HepG2 (cell line): ENCODE measurements around the gene ARL5C. TPM values are rescaled to one million over a fixed set of nuclear protein-coding genes. Genes with fewer than 3 reads are reported as not detected.
"Not testable (repeated sequence)": the region's sequence is repeated elsewhere in the genome, so short reads cannot be mapped to it uniquely, and the experiment has no call there.

Source experiments
- ATAC-seq: fragments of 200-7000 bp; cut with Tn5 transposase; 3 replicates; pipeline ENCODE4 v1.9.1; 2020; ENCODE audit warnings: mild to moderate bottlenecking, moderate library complexity
- BruUV-seq: library from RNA; stranded (reverse); fragments of 400-500 nt; replicated peaks from 2 replicates; lab custom pipeline; 2021; lab: Mats Ljungman, UMichigan
- CTCF ChIA-PET: fragments of 300-600 bp; formaldehyde crosslinking; extraction: SDS; loops from one replicate; lab custom pipeline; 2021; ENCODE audit warnings: low total read pairs, inconsistent platforms, low intra/inter-chr PET ratio; lab: Yijun Ruan, JAX
- POLR2A ChIA-PET: fragments of 350-600 bp; sonication (Branson Sonifier 250); formaldehyde crosslinking; loops from one replicate; lab custom pipeline; 2020; ENCODE audit warnings: antibody characterized with exemption, inconsistent platforms; lab: Yijun Ruan, JAX
- DNase-seq: peaks from one replicate; pipeline ENCODE4 v3.0.0-alpha.2; 2015; ENCODE audit warnings: low spot score
- FAIRE-seq: peaks from 3 replicates; lab custom pipeline; 2011; peaks lifted over from hg19 to GRCh38; lab: Jason Lieb, UNC
- H2AFZ ChIP-seq: one replicate; pipeline ENCODE4 v1.6.1; 2011; ENCODE audit warnings: low read length, inconsistent platforms
- H3K27ac ChIP-seq: fragments of 300-600 bp; 3 replicates; pipeline ENCODE4 v1.8.0; 2011; ENCODE audit warnings: mixed run types, mild to moderate bottlenecking, mixed read lengths, low read length, inconsistent platforms; ENCODE audit not compliant: insufficient read depth; ENCODE audit errors: extremely low read length
- H3K27me3 ChIP-seq, 2 experiments: fragments of 200-600 bp in 1 of 2; 2 replicates in 1 of 2; 3 replicates in 1 of 2; pipeline versions ENCODE4 v1.6.0 to v1.8.0; 2011; ENCODE audit warnings: low read length in 2 of 2, mild to moderate bottlenecking in 2 of 2, moderate library complexity in 2 of 2, inconsistent platforms in 1 of 2; ENCODE audit not compliant: insufficient read depth in 2 of 2, control insufficient read depth in 1 of 2
- H3K36me3 ChIP-seq, 2 experiments: fragments of 200-600 bp in 1 of 2; replicated peaks in 1 of 2; 2 replicates in 1 of 2; 3 replicates in 1 of 2; pipeline versions ENCODE4 v1.5.1 to v1.8.0; 2011; ENCODE audit warnings: low read length in 2 of 2, inconsistent platforms in 1 of 2; ENCODE audit not compliant: insufficient read depth in 2 of 2, control insufficient read depth in 1 of 2
- H3K4me1 ChIP-seq: 2 replicates; pipeline ENCODE4 v1.5.1; 2012; ENCODE audit warnings: low read length, inconsistent platforms; ENCODE audit not compliant: insufficient read depth
- H3K4me2 ChIP-seq: 2 replicates; pipeline ENCODE4 v1.6.0; 2011; ENCODE audit warnings: low read depth, low read length, inconsistent platforms
- H3K4me3 ChIP-seq, 3 experiments: fragments of 200-600 bp in 1 of 3; sonication (generic), shearing (Covaris generic) in 1 of 3; replicated peaks in 1 of 3; 2 replicates each; pipeline ENCODE4 v1.5.1; 2011 to 2016; ENCODE audit warnings: low read length in 3 of 3, inconsistent platforms in 2 of 3, low read depth in 2 of 3, mild to moderate bottlenecking in 2 of 3, control low read depth in 1 of 3, mixed read lengths in 1 of 3; ENCODE audit not compliant: insufficient read depth in 1 of 3
- H3K79me2 ChIP-seq: one replicate; pipeline ENCODE4 v1.6.1; 2011; ENCODE audit warnings: low read length, inconsistent platforms; ENCODE audit not compliant: insufficient read depth
- H3K9ac ChIP-seq: 2 replicates; pipeline ENCODE4 v1.6.0; 2011; ENCODE audit warnings: mild to moderate bottlenecking, low read depth, low read length, inconsistent platforms; ENCODE audit not compliant: insufficient read depth
- H3K9me3 ChIP-seq: 2 replicates; pipeline ENCODE4 v1.5.1; 2012; ENCODE audit warnings: mild to moderate bottlenecking, low read length
- H4K20me1 ChIP-seq: 2 replicates; pipeline ENCODE4 v1.6.0; 2011; ENCODE audit warnings: inconsistent platforms, mild to moderate bottlenecking, low read length, moderate library complexity; ENCODE audit not compliant: insufficient read depth
- CENPT ChIP-seq: sonication (generic); formaldehyde crosslinking; IDR thresholded peaks from 2 replicates; pipeline ENCODE4 v1.8.0; 2022; ENCODE audit warnings: low read depth, mild to moderate bottlenecking, moderate library complexity, missing genetic modification reagents
- DBP ChIP-seq: sonication (generic); formaldehyde crosslinking; IDR thresholded peaks from 2 replicates; pipeline ENCODE4 v1.4.0; 2020; ENCODE audit warnings: missing genetic modification reagents; ENCODE audit errors: not compliant biosample characterization
- HHEX ChIP-seq: IDR thresholded peaks from 2 replicates; pipeline ENCODE4 v1.6.1; 2016; ENCODE audit warnings: control low read depth
- JARID2 ChIP-seq: sonication (generic); formaldehyde crosslinking; IDR thresholded peaks from 2 replicates; pipeline ENCODE4 v1.8.1; 2023; ENCODE audit warnings: missing genetic modification reagents, inconsistent platforms; ENCODE audit not compliant: insufficient replicate concordance
- MAFF ChIP-seq: IDR thresholded peaks from 2 replicates; pipeline ENCODE4 v1.6.1; 2011; ENCODE audit warnings: low read depth, low read length, improper control_type of control experiment
- MAFK ChIP-seq, 2 experiments: IDR thresholded peaks in 1 of 2; conservative IDR thresholded peaks in 1 of 2; 2 replicates each; pipeline ENCODE4 v1.6.1; 2011; ENCODE audit warnings: improper control_type of control experiment in 2 of 2, low read length in 2 of 2
- MXD3 ChIP-seq: IDR thresholded peaks from 2 replicates; pipeline ENCODE4 v1.6.1; 2016; ENCODE audit warnings: mild to moderate bottlenecking, missing biosample characterization, missing genetic modification reagents
- NFYB ChIP-seq: sonication (generic); formaldehyde crosslinking; IDR thresholded peaks from 2 replicates; pipeline ENCODE4 v1.4.0; 2020; ENCODE audit warnings: missing genetic modification reagents
- NFYC ChIP-seq: IDR thresholded peaks from 2 replicates; pipeline ENCODE4 v1.6.1; 2016; ENCODE audit warnings: missing genetic modification reagents, missing compliant biosample characterization
- PAX8 ChIP-seq: sonication (generic); formaldehyde crosslinking; IDR thresholded peaks from 2 replicates; pipeline ENCODE4 v1.8.0; 2022; ENCODE audit warnings: mild to moderate bottlenecking, missing genetic modification reagents, borderline replicate concordance
- SIN3B ChIP-seq: fragments of 150-350 bp; IDR thresholded peaks from 2 replicates; pipeline ENCODE4 v1.6.1; 2014; ENCODE audit warnings: low read length
- SP5 ChIP-seq: IDR thresholded peaks from 2 replicates; pipeline ENCODE4 v1.6.1; 2016; ENCODE audit warnings: low read depth, borderline replicate concordance
- ZNF136 ChIP-seq: sonication (generic); formaldehyde crosslinking; IDR thresholded peaks from 2 replicates; pipeline ENCODE4 v1.8.1; 2022; ENCODE audit warnings: low read depth, mild to moderate bottlenecking, moderate library complexity, missing genetic modification reagents
- ZNF563 ChIP-seq: sonication (generic); formaldehyde crosslinking; IDR thresholded peaks from 2 replicates; pipeline ENCODE4 v1.8.0; 2022; ENCODE audit warnings: mild to moderate bottlenecking, moderate library complexity, missing genetic modification reagents
- ZNF672 ChIP-seq: sonication (generic); formaldehyde crosslinking; IDR thresholded peaks from 2 replicates; pipeline ENCODE4 v1.8.1; 2022; ENCODE audit warnings: missing genetic modification reagents
- ZNF691 ChIP-seq: sonication (generic); formaldehyde crosslinking; IDR thresholded peaks from 2 replicates; pipeline ENCODE4 v1.4.0; 2020; ENCODE audit warnings: missing genetic modification reagents, low read depth, mild to moderate bottlenecking, borderline replicate concordance
- WGBS: methylation state at CpG from one replicate; pipeline ENCODE4 v1.1.6; 2017; ENCODE audit warnings: low lambda C conversion rate; 5-methylcytosine and 5-hydroxymethylcytosine counted together
- in situ Hi-C: cut with HindIII; loops from 2 replicates; pipeline ENCODE4 v1.10.0; 2017; ENCODE audit warnings: low pct_unique_long_range_greater_than_20kb; ENCODE audit not compliant: extremely low pct_ligation_motif_present
- intact Hi-C: fragments of 100-400 bp; cut with micrococcal nuclease; formaldehyde crosslinking; loops from one replicate; pipeline ENCODE4 v1.10.0; 2022; ENCODE audit not compliant: unreplicated experiment
- polyA plus RNA-seq, 8 experiments: library from polyadenylated mRNA; depleted of rRNA in 3 of 8; stranded (reverse) in 7 of 8; unstranded in 1 of 8; fragments of >200 nt; fragmentation: Illumina TruSeq in 4 of 8; extraction: Trizol in 4 of 8; gene quantifications; 2 replicates each; pipeline versions ENCODE4 v1.2.1 to v1.2.3, GENCODE V29; 2011 to 2016; ENCODE audit warnings: low read depth in 4 of 8, missing spikeins in 1 of 8, mixed read lengths in 1 of 8; ENCODE audit not compliant: insufficient read depth in 1 of 8
- total RNA-seq, 5 experiments: library from RNA; depleted of rRNA; stranded (reverse); fragments of >200 nt; fragmentation: Illumina TruSeq; extraction: Trizol; gene quantifications; 2 replicates each; pipeline ENCODE4 v1.2.3, GENCODE V29; 2016; ENCODE audit warnings: low read depth in 1 of 5

Gene ARL5C
- total and polyA plus RNA-seq, 2 of the 13 experiments (the other 11 are each of a cell fraction or from before 2014, with no cell fraction given), result not detected

- no peak for TF ChIP-seq MXD3 (CRISPR knock-in tag)
Observed at GRCh38 chr17:39169101-39169500, 3.1 kb upstream of the ARL5C start (continued).

- in situ Hi-C loops, result loop anchor here (25.0 kb wide), 1 partner anchor 406 kb away; the partner anchor contains the start of gene PSMB3
- H3K4me2 ChIP-seq, ATAC-seq, H2AFZ ChIP-seq, CTCF ChIA-PET, H3K9me3 ChIP-seq, FAIRE-seq, intact Hi-C loops, DNase-seq, H3K27ac ChIP-seq, H3K79me2 ChIP-seq, H4K20me1 ChIP-seq, H3K9ac ChIP-seq, POLR2A ChIA-PET, BruUV-seq, H3K4me3 ChIP-seq, H3K36me3 ChIP-seq: not testable (repeated sequence)
- WGBS, result 65% methylated on average over 10 of the region's 10 CpGs
- Histone ChIP-seq H3K27me3 (peaks cover 4 to 27% of the 10 kb centered on the region in 2 experiments; a peak in 4 of 5 replicates), H3K4me1 (peaks cover 14% of the 10 kb centered on the region; the same call in 1 of the 2 replicates)
- TF ChIP-seq MAFF (0 out of 2 replicates have a peak, but pooled peaks have one; percentile 2), NFYC (CRISPR knock-in tag) (peak; percentile 59; the same call in 1 of the 2 replicates), NFYB (CRISPR knock-in tag) (peak; percentile 50; the same call in 1 of the 2 replicates), MAFK (conservative IDR thresholded peaks at IDR 0.05 in 1 of 2, IDR thresholded peaks at IDR 0.05 in 1 of 2; ENCODE audit: low read length in 2 of 2) (peak in 1 of 2 experiments; percentile 13; a peak in 1 of 4 replicates)
Observed at GRCh38 chr17:39168503-39168902, 2.5 kb upstream of the ARL5C start.

DNA sequence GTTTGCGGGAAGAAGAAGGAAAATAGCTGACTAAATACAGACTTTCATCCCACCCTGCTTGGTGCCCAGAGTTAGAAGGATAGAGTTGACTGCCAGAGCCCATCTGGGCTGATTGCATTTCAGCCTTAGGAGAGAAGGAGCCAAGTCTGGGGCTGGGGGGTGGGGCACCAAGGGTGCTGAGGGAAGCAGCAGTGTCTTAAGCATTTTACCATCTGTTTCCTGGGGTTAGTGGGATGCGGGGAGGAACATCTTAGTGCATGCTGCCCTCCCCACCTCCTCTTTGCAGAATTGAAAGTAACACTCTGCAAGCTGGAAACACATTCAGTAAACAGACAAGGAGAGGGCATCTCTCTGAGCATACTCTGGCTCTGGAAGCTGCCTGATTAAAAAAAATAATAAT, 1.5 kb upstream of the ARL5C start:
- Histone ChIP-seq H2AFZ (no peak overlapping the region), H4K20me1 (no peaks in the 10 kb centered on the region), H3K27me3 (peaks cover 4 to 27% of the 10 kb centered on the region in 2 experiments; a peak in 4 of 5 replicates), H3K9ac (no peak overlapping the region), H3K4me2 (no peak overlapping the region), H3K36me3 (no peaks in the 10 kb centered on the region), H3K27ac (no peak overlapping the region), H3K4me1 (peaks cover 14% of the 10 kb centered on the region; the same call in 1 of the 2 replicates), H3K9me3 (no peaks in the 10 kb centered on the region), H3K4me3 (no peak overlapping the region)
- ChIA-PET POLR2A (interaction anchor here (0.6 kb wide), 1 partner anchor 183 kb away, joined by 3 read pairs; no protein-coding TSS in a partner anchor), CTCF (no interaction called here)
- in situ Hi-C loops (loop anchor here (25.0 kb wide), 1 partner anchor 405 kb away; the partner anchor contains the start of gene PSMB3), intact Hi-C loops (no loop called here)
- WGBS, result 52% methylated on average over 2 of the region's 2 CpGs
- FAIRE-seq, result no peak
- no TSS peak for BruUV-seq
- TF ChIP-seq CENPT (no peak), ZNF672 (CRISPR knock-in tag) (no peak), ZNF691 (no peak), ZNF563 (CRISPR knock-in tag) (no peak), HHEX (CRISPR knock-in tag) (no peak), DBP (CRISPR knock-in tag) (no peak), JARID2 (CRISPR knock-in tag) (no peak), SP5 (no peak), SIN3B (no peak), PAX8 (CRISPR knock-in tag) (no peak), ZNF136 (CRISPR knock-in tag) (no peak)
- TF ChIP-seq, all 625 proteins: peak for 0
- DNase-seq (no peak), ATAC-seq (no peak)
- no peaks in the 10 kb centered on the region for H3K79me2 ChIP-seq
